Vagina (tissue), 2 donors: Measurements from ENCODE around the gene LENG8. TPM values are rescaled to one million over a fixed set of nuclear protein-coding genes. Genes with fewer than 3 reads are reported as not detected.
"Not testable (repeated sequence)": the region's sequence is repeated elsewhere in the genome, so short reads cannot be mapped to it uniquely, and the experiment has no call there.

Experiments used
- DNase-seq, 2 donors: peaks; one replicate each; pipeline ENCODE4 v3.0.0-alpha.2; 2017; ENCODE audit errors: extremely low spot score in 2 of 2
- H3K27ac ChIP-seq: fragments of 200-600 bp; sonication (generic); one replicate; pipeline ENCODE4 v1.5.1; 2019
- H3K27me3 ChIP-seq: fragments of 200-600 bp; sonication (generic); one replicate; pipeline ENCODE4 v1.5.1; 2019
- H3K36me3 ChIP-seq, 2 donors: fragments of 200-600 bp; sonication (generic); one replicate each; pipeline ENCODE4 v1.5.1; 2017 to 2019
- H3K4me1 ChIP-seq: fragments of 200-600 bp; sonication (generic); one replicate; pipeline ENCODE4 v1.5.1; 2019
- H3K4me3 ChIP-seq, 2 donors: fragments of 200-600 bp; sonication (generic); 1 replicate in 1 of 2; 2 replicates in 1 of 2; pipeline ENCODE4 v1.5.1; 2016 to 2019
- H3K9me3 ChIP-seq: fragments of 200-600 bp; sonication (generic); one replicate; pipeline ENCODE4 v1.5.1; 2019
- CTCF ChIP-seq, 3 experiments: fragments of 450-650 bp in 2 of 3; fragments of 200-600 bp in 1 of 3; sonication (generic) in 1 of 3; IDR thresholded peaks; one replicate each; pipeline ENCODE4 v1.5.1; 2017 to 2019; ENCODE audit warnings: antibody characterized with exemption in 3 of 3, mild to moderate bottlenecking in 2 of 3, moderate library complexity in 2 of 3
- POLR2A ChIP-seq, 2 donors: fragments of 450-650 bp; IDR thresholded peaks; one replicate each; pipeline ENCODE4 v1.6.1; 2017; ENCODE audit warnings: antibody characterized with exemption in 2 of 2, mild to moderate bottlenecking in 2 of 2, moderate library complexity in 2 of 2
- POLR2AphosphoS5 ChIP-seq, 2 donors: sonication (generic); formaldehyde crosslinking; IDR thresholded peaks; one replicate each; pipeline ENCODE4 v1.9.0; 2017; ENCODE audit warnings: antibody characterized with exemption in 2 of 2, mild to moderate bottlenecking in 2 of 2, low read depth in 1 of 2; ENCODE audit not compliant: insufficient read depth in 1 of 2
- intact Hi-C: fragments of 100-400 bp; cut with DNase I; formaldehyde crosslinking; loops from one replicate; pipeline ENCODE4 v1.15.1; 2023
- total RNA-seq: library from RNA; depleted of rRNA; stranded (reverse); fragments of >200 nt; gene quantifications from one replicate; pipeline ENCODE4 v1.2.3, GENCODE V29; 2016

LENG8 gene
- total RNA-seq, 1 donor from 2014 or later = 129 TPM

- Histone ChIP-seq H3K27ac (no peak overlapping the region), H3K4me3 (no peak overlapping the region), H3K4me1 (peaks cover 25% of the 10 kb centered on the region), H3K36me3 (peaks cover 0 to 9% of the 10 kb centered on the region in 2 donors), H3K9me3 (no peaks in the 10 kb centered on the region), H3K27me3 (no peaks in the 10 kb centered on the region)
- no peak for DNase-seq
- TF ChIP-seq CTCF (IDR thresholded peaks at IDR 0.05) (no peak), POLR2AphosphoS5 (IDR thresholded peaks at IDR 0.05; ENCODE audit: insufficient read depth in 1 of 2, low read depth in 1 of 2) (no peak), POLR2A (IDR thresholded peaks at IDR 0.05) (no peak)
- intact Hi-C loops = no loop called here
Observed at GRCh38 chr19:54444737-54445136, 4.3 kb upstream of the LENG8 start.

- Histone ChIP-seq H3K4me1 (peaks cover 41% of the 10 kb centered on the region), H3K36me3 (peaks cover 0 to 12% of the 10 kb centered on the region in 2 donors)
- intact Hi-C loops = not testable (repeated sequence)
Observed at GRCh38 chr19:54446349-54446748, 2.6 kb upstream of the LENG8 start.

DNA sequence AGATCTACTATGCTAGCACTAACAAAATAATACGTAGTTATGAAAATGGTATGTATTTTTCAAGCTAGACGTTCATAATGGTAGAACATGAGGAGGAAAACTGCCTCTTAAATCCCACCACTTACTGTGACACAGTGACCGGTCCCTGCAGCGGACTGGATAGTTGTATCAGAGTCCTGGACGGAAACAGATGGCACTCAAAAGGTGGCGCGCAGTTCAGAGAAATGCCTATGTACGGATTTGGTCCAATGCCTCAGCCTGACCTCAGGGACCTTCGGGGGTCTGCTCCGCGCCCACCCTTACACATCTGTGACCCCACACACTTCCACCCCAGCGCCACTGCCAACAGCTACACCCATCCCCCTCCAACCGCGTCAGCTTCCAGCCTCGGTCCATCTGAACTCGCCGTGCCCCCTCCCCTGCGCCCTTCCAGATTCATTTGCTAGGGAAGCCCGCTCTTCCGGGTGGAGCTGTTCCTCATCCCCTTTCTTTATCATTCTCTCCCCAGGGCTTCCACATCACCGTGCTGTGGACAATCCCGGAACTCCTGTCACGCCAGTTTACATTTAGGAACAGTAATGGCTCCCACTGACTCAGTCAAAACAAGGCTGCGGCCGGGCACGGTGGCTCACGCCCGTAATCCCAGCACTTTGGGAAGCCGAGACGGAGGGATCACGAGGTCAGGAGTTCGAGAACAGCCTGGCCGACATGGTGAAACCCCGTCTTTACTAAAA lies 792 bp upstream of the LENG8 start:
- Histone ChIP-seq H3K4me3 (peak overlapping the region; percentile 62 to 90), H3K27me3 (no peaks in the 10 kb centered on the region), H3K27ac (peak overlapping the region; percentile 95), H3K9me3 (no peaks in the 10 kb centered on the region), H3K4me1 (peaks cover 55% of the 10 kb centered on the region), H3K36me3 (peaks cover 0 to 31% of the 10 kb centered on the region in 2 donors)
- TF ChIP-seq POLR2A (IDR thresholded peaks at IDR 0.05) (no peak), POLR2AphosphoS5 (IDR thresholded peaks at IDR 0.05; ENCODE audit: insufficient read depth in 1 of 2, low read depth in 1 of 2) (no peak), CTCF (IDR thresholded peaks at IDR 0.05) (no peak)
- intact Hi-C loops = no loop called here
- no peak for DNase-seq

More at GRCh38 chr19:54446349-54446748, 2.6 kb upstream of the LENG8 start:
- H3K9me3 ChIP-seq, H3K27me3 ChIP-seq, DNase-seq, H3K4me3 ChIP-seq, H3K27ac ChIP-seq: not testable (repeated sequence)

- Histone ChIP-seq H3K4me1 (peaks cover 55% of the 10 kb centered on the region), H3K4me3 (peak overlapping the region; percentile 62 to 90), H3K27me3 (no peaks in the 10 kb centered on the region), H3K36me3 (peaks cover 4 to 38% of the 10 kb centered on the region in 2 donors), H3K27ac (peak overlapping the region; percentile 95), H3K9me3 (no peaks in the 10 kb centered on the region)
- no peak for TF ChIP-seq POLR2AphosphoS5 (IDR thresholded peaks at IDR 0.05; ENCODE audit: insufficient read depth in 1 of 2, low read depth in 1 of 2)
- no peak for TF ChIP-seq CTCF (IDR thresholded peaks at IDR 0.05)
- TF ChIP-seq POLR2A (IDR thresholded peaks at IDR 0.05) = no peak
- DNase-seq = no peak
- intact Hi-C loops = no loop called here
Observed at GRCh38 chr19:54449701-54450069, 686 bp downstream of the LENG8 start.

DNA sequence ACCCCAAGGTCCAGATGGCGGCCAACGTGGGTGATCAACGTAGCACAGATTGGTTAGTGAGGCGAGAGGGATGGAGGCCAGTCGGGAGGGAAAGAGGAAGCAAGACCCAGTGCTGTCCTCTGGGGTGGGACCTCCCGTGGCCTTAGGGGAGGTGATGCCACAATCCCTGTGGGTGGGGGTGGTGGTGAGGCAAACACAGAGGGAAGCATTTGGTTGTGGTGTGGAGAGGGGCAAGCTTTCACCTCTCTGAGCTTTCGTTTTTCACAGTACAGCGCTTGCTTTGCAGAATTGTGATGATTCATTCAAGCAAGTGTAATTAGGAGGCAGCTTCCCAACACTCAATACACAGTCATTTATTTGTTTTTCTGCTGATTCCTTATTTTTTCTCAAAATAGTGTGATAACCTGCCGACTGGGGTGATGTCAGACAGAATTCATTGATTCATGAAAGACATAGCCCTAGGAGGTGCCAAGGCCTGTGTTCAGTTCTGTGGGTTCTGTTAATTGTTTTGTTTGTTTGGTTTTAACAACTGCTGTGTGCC lies 2.4 kb downstream of the LENG8 start:
- Histone ChIP-seq H3K9me3 (no peaks in the 10 kb centered on the region), H3K4me1 (peaks cover 50% of the 10 kb centered on the region), H3K4me3 (peak overlapping the region in 1 of 2 donors; percentile 62), H3K27me3 (no peaks in the 10 kb centered on the region), H3K27ac (no peak overlapping the region), H3K36me3 (peaks cover 4 to 53% of the 10 kb centered on the region in 2 donors)
- DNase-seq = no peak
- intact Hi-C loops = no loop called here
- no peak for TF ChIP-seq CTCF (IDR thresholded peaks at IDR 0.05)
- no peak for TF ChIP-seq POLR2AphosphoS5 (IDR thresholded peaks at IDR 0.05; ENCODE audit: insufficient read depth in 1 of 2, low read depth in 1 of 2)
- TF ChIP-seq POLR2A (IDR thresholded peaks at IDR 0.05) = no peak
